Measurements from ENCODE around the gene KRTAP5-5.
"Not testable (repeated sequence)": the region's sequence is repeated elsewhere in the genome, so short reads cannot be mapped to it uniquely, and the experiment has no call there.

The KRTAP5-5 gene

DNA sequence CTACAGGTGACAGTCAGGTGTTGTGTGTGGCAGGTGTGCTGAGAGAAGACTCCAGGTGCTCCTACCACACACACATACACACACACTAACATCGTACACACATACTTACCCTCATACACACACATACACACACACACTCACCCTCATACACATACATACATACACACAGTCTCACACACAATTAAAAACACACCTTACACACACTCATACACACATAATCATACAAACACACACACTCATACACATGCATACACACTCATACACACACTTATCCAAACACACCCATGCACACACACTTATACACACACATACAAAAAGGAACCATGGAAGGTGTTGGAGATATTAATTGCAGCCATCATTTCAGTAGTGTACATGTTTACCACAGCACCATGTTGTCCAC is 25.9 kb upstream of the KRTAP5-5 start:
- DNase-seq (ENCODE audit: low read depth in 2 of 2), result no peak
- no peak overlapping the region for H3K4me3 ChIP-seq (replicated peaks in 1 of 2; ENCODE audit: low read depth in 2 of 2, low read length in 2 of 2)
- no peak for TF ChIP-seq CTCF (IDR thresholded peaks at IDR 0.05; ENCODE audit: low read depth, low read length)

GRCh38 chr11:1604181-1604580 is 25.4 kb upstream of the KRTAP5-5 start:
- DNase-seq (ENCODE audit: low read depth in 2 of 2), result no peak
- TF ChIP-seq CTCF (IDR thresholded peaks at IDR 0.05; ENCODE audit: low read depth, low read length), result no peak
- H3K4me3 ChIP-seq (replicated peaks in 1 of 2; ENCODE audit: low read depth in 2 of 2, low read length in 2 of 2), result no peak overlapping the region

GRCh38 chr11:1604711-1605110 is 24.9 kb upstream of the KRTAP5-5 start:
- no peak for DNase-seq (ENCODE audit: low read depth in 2 of 2)
- H3K4me3 ChIP-seq (replicated peaks in 1 of 2; ENCODE audit: low read depth in 2 of 2, low read length in 2 of 2), result no peak overlapping the region
- TF ChIP-seq CTCF (IDR thresholded peaks at IDR 0.05; ENCODE audit: low read depth, low read length), result no peak

DNA sequence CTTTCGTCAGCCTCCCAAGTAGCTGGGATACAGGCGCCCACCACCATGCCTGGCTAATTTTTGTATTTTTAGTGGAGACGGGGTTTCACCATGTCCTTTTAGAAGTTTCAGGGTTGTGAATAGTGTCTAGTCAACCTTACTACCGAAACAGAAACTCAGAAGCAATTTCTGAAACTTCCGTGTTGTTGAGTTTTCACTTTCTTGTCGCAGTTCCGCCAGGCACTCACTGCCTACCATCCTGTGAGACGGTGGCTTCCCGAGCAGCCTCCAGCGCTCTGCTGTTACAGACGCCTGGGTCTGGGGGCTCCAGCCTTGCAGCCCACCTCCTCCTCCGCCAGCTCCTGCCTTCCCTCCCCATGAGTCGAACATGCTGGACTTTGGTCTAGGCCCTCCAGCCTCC is 23.7 kb upstream of the KRTAP5-5 start:
- not testable (repeated sequence) for DNase-seq (ENCODE audit: low read depth in 2 of 2)

DNA sequence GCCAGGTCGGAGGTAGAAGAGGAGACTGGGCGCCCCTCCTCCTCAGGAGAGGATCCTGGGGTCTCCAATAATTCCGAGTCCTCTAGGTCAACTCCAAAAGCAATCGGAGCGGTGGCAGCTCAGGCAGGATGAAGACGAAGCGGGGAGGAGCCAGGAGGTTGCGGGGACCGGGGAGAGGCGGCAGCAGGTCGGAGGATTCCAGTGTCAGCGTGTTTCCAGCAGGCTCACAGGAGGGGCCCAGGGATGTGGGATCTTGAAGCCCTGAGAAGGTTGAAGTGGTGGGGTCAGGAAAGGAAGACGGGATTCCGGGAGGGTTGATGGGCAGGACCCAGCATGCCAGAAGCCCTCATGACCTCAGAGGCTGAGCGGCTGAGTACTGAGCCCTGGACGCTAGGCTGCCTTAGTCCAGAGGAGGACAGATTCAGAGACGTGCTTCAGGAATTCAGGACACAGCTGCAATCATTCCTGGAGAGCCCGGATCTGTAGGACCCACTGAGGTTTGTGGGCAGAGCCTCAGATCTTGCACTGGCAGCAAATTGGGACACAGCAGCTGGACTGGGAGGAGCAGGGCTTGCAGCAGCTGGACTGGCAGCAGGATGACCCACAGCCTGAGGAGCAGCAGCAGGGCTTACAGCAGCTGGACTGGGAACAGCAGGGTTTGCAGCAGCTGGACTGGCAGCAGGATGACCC is 22.3 kb upstream of the KRTAP5-5 start:
- DNase-seq (ENCODE audit: low read depth in 2 of 2); H3K4me3 ChIP-seq (replicated peaks in 1 of 2; ENCODE audit: low read depth in 2 of 2, low read length in 2 of 2): not testable (repeated sequence)

More for the DNA sequence above, 23.7 kb upstream of the KRTAP5-5 start:
- not testable (repeated sequence) for H3K4me3 ChIP-seq (replicated peaks in 1 of 2; ENCODE audit: low read depth in 2 of 2, low read length in 2 of 2)

DNA sequence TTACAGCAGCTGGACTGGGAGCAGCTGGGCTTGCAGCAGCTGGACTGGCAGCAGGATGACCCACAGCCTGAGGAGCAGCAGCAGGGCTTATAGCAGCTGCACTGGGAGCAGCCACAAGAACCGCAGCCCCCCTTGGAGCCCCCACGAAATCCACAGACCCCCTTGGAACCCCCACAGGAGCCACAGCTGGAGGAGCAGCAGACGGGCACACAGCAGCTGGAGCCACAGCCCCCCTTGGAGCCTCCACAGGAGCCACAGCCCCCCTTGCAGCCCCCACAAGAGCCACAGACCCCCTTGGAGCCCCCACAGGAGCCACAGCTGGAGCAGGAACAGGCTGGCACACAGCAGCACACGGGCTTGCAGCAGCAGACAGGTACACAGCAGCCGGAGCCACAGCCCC is 21.7 kb upstream of the KRTAP5-5 start:
- H3K4me3 ChIP-seq (replicated peaks in 1 of 2; ENCODE audit: low read depth in 2 of 2, low read length in 2 of 2); DNase-seq (ENCODE audit: low read depth in 2 of 2): not testable (repeated sequence)

GRCh38 chr11:1608363-1608762 is 21.2 kb upstream of the KRTAP5-5 start, which contains the start of gene KRTAP5-3:
Gene KRTAP5-3 (minus strand): TSS chr11:1608463. CDS start chr11:1608385, 78 bp downstream.
- no peak within 1 kb of the TSS for H3K4me3 ChIP-seq (replicated peaks in 1 of 2; ENCODE audit: low read depth in 2 of 2, low read length in 2 of 2)
- no peak for TF ChIP-seq CTCF (IDR thresholded peaks at IDR 0.05; ENCODE audit: low read depth, low read length)
- no peak for DNase-seq (ENCODE audit: low read depth in 2 of 2)

GRCh38 chr11:1618231-1618630 is 11.3 kb upstream of the KRTAP5-5 start:
- DNase-seq (ENCODE audit: low read depth in 2 of 2), result no peak
- TF ChIP-seq CTCF (IDR thresholded peaks at IDR 0.05; ENCODE audit: low read depth, low read length), result no peak
- no peak overlapping the region for H3K4me3 ChIP-seq (replicated peaks in 1 of 2; ENCODE audit: low read depth in 2 of 2, low read length in 2 of 2)
